ENCODE results near the gene DNAH5. TPM values are rescaled to one million over a fixed set of nuclear protein-coding genes. Genes with fewer than 3 reads are reported as not detected.

Gene DNAH5
- total and polyA plus RNA-seq, 2 experiments from 2014 or later, result 0.56 to 0.97 TPM

- no peaks in the 10 kb centered on the region for H4K20me1 ChIP-seq (replicated peaks; ENCODE audit: insufficient read depth)
- peaks cover 1% of the 10 kb centered on the region for H3K9me2 ChIP-seq (ENCODE audit: insufficient read depth)
- H3K4me1 ChIP-seq (ENCODE audit: insufficient read depth), result no peaks in the 10 kb centered on the region
- H3K27ac ChIP-seq (ENCODE audit: low read depth), result no peak overlapping the region
- Mint-ChIP-seq H3K4me1 (no peaks in the 10 kb centered on the region), H3K4me3 (no peak overlapping the region), H3K27ac (no peak overlapping the region), H3K36me3 (ENCODE audit: low read depth) (no peaks in the 10 kb centered on the region), H3K9me3 (peaks cover 12% of the 10 kb centered on the region), H3K27me3 (ENCODE audit: insufficient read depth, low read depth, poor library complexity) (peaks cover 7% of the 10 kb centered on the region)
- H3K27me3 ChIP-seq (ENCODE audit: insufficient read depth), result no peaks in the 10 kb centered on the region
- no peaks in the 10 kb centered on the region for H3K79me2 ChIP-seq (replicated peaks; ENCODE audit: insufficient read depth)
- no peak overlapping the region for H2AFZ ChIP-seq
- H3K4me3 ChIP-seq, result no peak overlapping the region
- DNase-seq (ENCODE audit: low spot score) (no peak), ATAC-seq (no peak)
- TF ChIP-seq ETS1 (IDR thresholded peaks at IDR 0.05) (no peak), POLR2AphosphoS5 (IDR thresholded peaks at IDR 0.05; ENCODE audit: low read depth) (no peak), JUNB (IDR thresholded peaks at IDR 0.05; ENCODE audit: unreplicated experiment) (no peak), EZH2phosphoT487 (IDR thresholded peaks at IDR 0.05; ENCODE audit: unreplicated experiment) (no peak), CREB1 (CRISPR knock-in tag; IDR thresholded peaks at IDR 0.05; ENCODE audit: low read depth) (no peak), CTCF (conservative IDR thresholded peaks at IDR 0.05; ENCODE audit: low read depth in 2 of 2) (no peak), ZNF462 (CRISPR knock-in tag; IDR thresholded peaks at IDR 0.05) (no peak), EZH2 (IDR thresholded peaks at IDR 0.05; ENCODE audit: low read depth, unreplicated experiment) (no peak), ZNF331 (CRISPR knock-in tag; IDR thresholded peaks at IDR 0.05; ENCODE audit: low read depth) (no peak), ZNF114 (CRISPR knock-in tag; IDR thresholded peaks at IDR 0.05) (no peak), STAT1 (IDR thresholded peaks at IDR 0.05; ENCODE audit: unreplicated experiment) (no peak)
- TF ChIP-seq, protein P1, sequence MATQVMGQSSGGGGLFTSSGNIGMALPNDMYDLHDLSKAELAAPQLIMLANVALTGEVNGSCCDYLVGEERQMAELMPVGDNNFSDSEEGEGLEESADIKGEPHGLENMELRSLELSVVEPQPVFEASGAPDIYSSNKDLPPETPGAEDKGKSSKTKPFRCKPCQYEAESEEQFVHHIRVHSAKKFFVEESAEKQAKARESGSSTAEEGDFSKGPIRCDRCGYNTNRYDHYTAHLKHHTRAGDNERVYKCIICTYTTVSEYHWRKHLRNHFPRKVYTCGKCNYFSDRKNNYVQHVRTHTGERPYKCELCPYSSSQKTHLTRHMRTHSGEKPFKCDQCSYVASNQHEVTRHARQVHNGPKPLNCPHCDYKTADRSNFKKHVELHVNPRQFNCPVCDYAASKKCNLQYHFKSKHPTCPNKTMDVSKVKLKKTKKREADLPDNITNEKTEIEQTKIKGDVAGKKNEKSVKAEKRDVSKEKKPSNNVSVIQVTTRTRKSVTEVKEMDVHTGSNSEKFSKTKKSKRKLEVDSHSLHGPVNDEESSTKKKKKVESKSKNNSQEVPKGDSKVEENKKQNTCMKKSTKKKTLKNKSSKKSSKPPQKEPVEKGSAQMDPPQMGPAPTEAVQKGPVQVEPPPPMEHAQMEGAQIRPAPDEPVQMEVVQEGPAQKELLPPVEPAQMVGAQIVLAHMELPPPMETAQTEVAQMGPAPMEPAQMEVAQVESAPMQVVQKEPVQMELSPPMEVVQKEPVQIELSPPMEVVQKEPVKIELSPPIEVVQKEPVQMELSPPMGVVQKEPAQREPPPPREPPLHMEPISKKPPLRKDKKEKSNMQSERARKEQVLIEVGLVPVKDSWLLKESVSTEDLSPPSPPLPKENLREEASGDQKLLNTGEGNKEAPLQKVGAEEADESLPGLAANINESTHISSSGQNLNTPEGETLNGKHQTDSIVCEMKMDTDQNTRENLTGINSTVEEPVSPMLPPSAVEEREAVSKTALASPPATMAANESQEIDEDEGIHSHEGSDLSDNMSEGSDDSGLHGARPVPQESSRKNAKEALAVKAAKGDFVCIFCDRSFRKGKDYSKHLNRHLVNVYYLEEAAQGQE (IDR thresholded peaks at IDR 0.05; ENCODE audit: unreplicated experiment), result no peak
- H3K4me2 ChIP-seq, result no peak overlapping the region
- H3F3A ChIP-seq (replicated peaks; ENCODE audit: low read depth), result no peaks in the 10 kb centered on the region
- no peaks in the 10 kb centered on the region for H3K36me3 ChIP-seq (ENCODE audit: insufficient read depth)
Observed at GRCh38 chr5:13649656-13650055, 294.8 kb downstream of the DNAH5 start.

Measured in GM23338 (cell line).